ENCODE results near the gene LSM5. TPM values are rescaled to one million over a fixed set of nuclear protein-coding genes. Genes with fewer than 3 reads are reported as not detected.

The LSM5 gene
- total and polyA plus RNA-seq, 2 experiments from 2014 or later = 39.7 to 123 TPM

DNA sequence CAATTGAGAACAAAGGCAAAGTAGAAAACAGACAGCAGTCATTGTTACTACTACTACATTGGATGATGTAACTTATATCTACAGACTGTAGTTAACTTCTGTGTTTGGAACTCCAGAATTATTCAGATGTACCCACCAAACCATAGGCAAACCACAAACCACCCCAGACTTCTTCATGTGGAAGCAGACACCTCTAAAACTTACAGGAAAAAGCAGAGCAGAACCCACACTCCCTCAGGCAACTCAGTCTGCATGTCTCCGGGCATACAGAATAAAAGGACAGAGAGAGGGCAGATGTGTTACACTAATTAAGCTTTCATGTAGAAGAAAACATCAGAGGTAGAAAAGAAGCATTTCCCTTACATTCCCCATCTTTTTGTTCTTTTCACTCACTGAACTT lies 9.0 kb downstream of the LSM5 start:
- H3K4me3 ChIP-seq = no peak overlapping the region
- TF ChIP-seq, protein P1, sequence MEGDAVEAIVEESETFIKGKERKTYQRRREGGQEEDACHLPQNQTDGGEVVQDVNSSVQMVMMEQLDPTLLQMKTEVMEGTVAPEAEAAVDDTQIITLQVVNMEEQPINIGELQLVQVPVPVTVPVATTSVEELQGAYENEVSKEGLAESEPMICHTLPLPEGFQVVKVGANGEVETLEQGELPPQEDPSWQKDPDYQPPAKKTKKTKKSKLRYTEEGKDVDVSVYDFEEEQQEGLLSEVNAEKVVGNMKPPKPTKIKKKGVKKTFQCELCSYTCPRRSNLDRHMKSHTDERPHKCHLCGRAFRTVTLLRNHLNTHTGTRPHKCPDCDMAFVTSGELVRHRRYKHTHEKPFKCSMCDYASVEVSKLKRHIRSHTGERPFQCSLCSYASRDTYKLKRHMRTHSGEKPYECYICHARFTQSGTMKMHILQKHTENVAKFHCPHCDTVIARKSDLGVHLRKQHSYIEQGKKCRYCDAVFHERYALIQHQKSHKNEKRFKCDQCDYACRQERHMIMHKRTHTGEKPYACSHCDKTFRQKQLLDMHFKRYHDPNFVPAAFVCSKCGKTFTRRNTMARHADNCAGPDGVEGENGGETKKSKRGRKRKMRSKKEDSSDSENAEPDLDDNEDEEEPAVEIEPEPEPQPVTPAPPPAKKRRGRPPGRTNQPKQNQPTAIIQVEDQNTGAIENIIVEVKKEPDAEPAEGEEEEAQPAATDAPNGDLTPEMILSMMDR (IDR thresholded peaks at IDR 0.05; ENCODE audit: low read depth, low read length) = no peak
- H3K36me3 ChIP-seq = peaks cover 3% of the 10 kb centered on the region
- H3K27me3 ChIP-seq = no peaks in the 10 kb centered on the region
- no peaks in the 10 kb centered on the region for H3K9me3 ChIP-seq (ENCODE audit: low read depth)
- no peak overlapping the region for H3K27ac ChIP-seq
- no peak for DNase-seq (ENCODE audit: low read depth in 1 of 2, low spot score in 1 of 2)
- H3K4me1 ChIP-seq (ENCODE audit: low read depth) = no peaks in the 10 kb centered on the region

DNA sequence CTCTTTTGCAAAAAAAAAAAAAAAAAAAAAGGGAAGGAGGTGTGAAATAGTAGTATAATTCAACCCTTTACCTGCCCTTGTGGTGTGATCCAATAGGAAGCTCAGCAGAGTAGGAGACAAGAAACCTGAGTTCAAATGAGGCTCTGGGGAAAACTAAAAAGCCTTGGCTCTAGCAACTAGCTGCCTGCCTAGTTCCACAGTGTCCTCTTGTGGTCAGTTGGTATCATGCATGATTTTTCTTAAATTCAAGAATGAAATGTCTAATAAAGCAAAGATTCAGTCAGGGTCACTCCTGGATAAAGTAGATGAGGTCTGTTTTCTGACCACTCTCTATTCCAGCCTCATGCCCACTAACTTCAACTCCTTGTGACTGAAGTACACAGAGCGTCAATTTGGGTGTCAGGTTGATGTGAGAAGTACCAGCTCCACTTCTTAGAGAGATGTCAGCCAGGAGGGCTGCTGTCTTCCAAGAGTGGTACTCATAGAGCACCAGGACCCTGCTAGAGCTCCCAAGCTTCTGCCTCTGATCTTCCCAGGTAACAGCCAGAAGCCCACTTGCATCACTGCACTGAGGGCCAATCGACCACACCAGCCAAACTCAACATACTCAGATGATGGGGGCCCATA lies 10.5 kb downstream of the LSM5 start:
- DNase-seq (ENCODE audit: low read depth in 1 of 2, low spot score in 1 of 2) = peak; percentile 56 to 76
- no peak overlapping the region for H3K4me3 ChIP-seq
- no peaks in the 10 kb centered on the region for H3K36me3 ChIP-seq
- H3K9me3 ChIP-seq (ENCODE audit: low read depth) = no peaks in the 10 kb centered on the region
- TF ChIP-seq, protein P1 (IDR thresholded peaks at IDR 0.05; ENCODE audit: low read depth, low read length) = peak; percentile 95
- H3K4me1 ChIP-seq (ENCODE audit: low read depth) = no peaks in the 10 kb centered on the region
- no peaks in the 10 kb centered on the region for H3K27me3 ChIP-seq
- H3K27ac ChIP-seq = no peak overlapping the region

DNA sequence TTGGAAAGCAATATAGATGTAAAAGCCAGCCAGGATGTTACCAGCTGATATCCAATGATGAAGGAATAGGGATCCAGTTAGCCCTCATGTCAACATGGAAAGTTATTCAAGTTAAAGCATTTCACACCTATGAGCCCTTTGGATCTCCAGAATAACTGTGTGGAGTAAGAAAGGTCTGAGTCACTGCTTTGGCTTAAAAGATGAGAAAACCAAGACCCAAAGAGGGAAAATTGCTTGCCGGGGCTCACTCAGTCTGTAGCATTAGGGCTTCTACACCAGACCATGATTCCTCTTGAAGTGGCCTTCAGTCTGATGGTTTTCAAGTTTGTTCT lies 12.6 kb downstream of the LSM5 start:
- no peaks in the 10 kb centered on the region for H3K4me1 ChIP-seq (ENCODE audit: low read depth)
- no peak for DNase-seq (ENCODE audit: low read depth in 1 of 2, low spot score in 1 of 2)
- H3K9me3 ChIP-seq (ENCODE audit: low read depth) = no peaks in the 10 kb centered on the region
- TF ChIP-seq, protein P1 (IDR thresholded peaks at IDR 0.05; ENCODE audit: low read depth, low read length) = no peak
- no peak overlapping the region for H3K4me3 ChIP-seq
- H3K27me3 ChIP-seq = no peaks in the 10 kb centered on the region
- H3K27ac ChIP-seq = no peak overlapping the region
- no peaks in the 10 kb centered on the region for H3K36me3 ChIP-seq

DNA sequence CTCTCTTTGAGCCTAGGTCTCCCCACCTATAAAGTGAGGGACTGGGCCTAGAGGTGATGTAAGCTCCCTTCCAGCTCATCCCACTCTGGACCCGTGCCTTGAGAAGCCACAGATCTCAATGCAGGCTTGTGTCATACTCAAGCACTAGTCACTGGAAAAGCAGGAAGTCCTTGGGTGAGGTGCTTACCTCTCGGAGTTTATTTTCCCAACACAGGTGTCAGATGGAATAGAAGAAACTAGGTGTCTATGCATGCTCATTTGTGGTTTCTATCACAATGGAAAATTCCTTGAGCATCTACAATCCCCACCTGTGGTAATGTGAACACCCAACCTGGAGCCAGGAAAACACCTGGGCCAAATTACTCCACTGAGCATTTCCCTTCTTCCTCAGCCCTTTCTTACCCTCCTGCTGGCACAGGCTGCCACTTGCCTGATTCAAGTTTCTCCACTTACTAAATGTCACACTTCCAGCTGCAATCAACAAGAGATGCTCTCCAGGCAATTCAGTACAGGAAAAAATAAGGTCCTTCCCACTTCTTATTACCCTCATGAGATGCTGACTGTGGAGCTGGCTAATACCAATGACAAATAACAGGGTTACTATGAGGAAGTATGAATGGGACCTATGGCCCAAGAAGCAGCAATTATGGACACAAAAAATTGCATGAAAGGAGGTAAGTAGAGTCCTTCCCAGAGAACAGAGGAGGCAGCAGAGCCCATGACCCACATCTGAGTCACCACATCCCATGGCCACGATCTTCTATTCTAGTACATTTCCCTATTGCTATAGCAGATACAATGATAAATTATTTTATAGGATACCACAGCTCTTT lies 13.1 kb downstream of the LSM5 start:
- Histone ChIP-seq H3K9me3 (ENCODE audit: low read depth) (no peaks in the 10 kb centered on the region), H3K27ac (no peak overlapping the region), H3K4me1 (ENCODE audit: low read depth) (no peaks in the 10 kb centered on the region), H3K4me3 (no peak overlapping the region), H3K27me3 (no peaks in the 10 kb centered on the region), H3K36me3 (no peaks in the 10 kb centered on the region)
- no peak for DNase-seq (ENCODE audit: low read depth in 1 of 2, low spot score in 1 of 2)
- TF ChIP-seq, protein P1 (IDR thresholded peaks at IDR 0.05; ENCODE audit: low read depth, low read length) = no peak

DNA sequence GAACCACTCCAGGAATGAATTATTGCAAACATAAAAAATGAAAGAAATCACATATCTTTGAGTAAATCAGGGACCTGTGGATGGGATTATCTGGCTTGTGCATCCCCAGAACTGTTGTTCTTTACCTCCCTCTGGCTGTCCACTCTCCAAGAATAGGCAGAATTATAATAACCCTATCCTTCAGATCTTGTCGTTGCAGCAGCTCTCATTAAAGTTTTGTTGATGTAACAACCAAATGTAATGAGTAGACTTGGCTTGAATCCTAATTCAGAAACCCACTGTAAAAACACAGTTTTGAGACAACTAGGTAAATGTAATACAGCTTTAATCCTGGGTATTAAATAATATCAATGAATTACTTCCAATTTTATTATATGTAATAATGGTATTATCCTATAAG lies 16.2 kb downstream of the LSM5 start:
- Histone ChIP-seq H3K4me3 (no peak overlapping the region), H3K4me1 (ENCODE audit: low read depth) (no peaks in the 10 kb centered on the region), H3K36me3 (no peaks in the 10 kb centered on the region), H3K27me3 (no peaks in the 10 kb centered on the region), H3K27ac (no peak overlapping the region), H3K9me3 (ENCODE audit: low read depth) (no peaks in the 10 kb centered on the region)
- TF ChIP-seq, protein P1 (IDR thresholded peaks at IDR 0.05; ENCODE audit: low read depth, low read length) = no peak
- DNase-seq (ENCODE audit: low read depth in 1 of 2, low spot score in 1 of 2) = no peak

All from cardiac muscle cell (in vitro differentiated cells and primary cell).